Measurements from ENCODE around the gene C1QTNF1.

The C1QTNF1 gene

DNA sequence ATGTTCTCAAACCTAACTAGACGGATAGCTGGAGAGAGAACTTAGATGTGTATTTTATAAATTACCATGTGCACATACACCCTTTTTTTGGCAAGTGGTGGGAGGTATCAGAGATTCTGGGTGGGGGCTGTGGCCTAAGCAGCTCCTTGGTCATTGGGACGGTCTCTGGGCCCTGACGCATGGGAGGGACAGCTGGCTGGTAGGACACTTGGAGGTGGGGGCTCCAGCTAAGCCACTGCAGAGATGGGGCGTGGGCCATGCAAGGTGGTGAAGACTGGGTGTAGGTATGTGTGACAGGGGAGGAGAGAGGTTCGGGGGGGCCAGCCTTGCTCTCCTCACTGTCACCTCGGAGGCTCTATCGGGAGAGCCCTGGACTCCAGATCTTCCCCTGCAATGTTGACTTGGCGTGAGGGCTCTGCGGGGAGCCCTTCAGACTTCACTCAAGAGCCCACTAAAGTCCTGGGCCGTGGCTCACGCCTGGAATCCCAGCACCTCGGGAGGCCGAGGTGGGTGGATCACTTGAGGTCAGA, 17.1 kb downstream of the C1QTNF1 start:
- no peak for DNase-seq (ENCODE audit: low read depth)

GRCh38 chr17:79041723-79042420, 17.9 kb downstream of the C1QTNF1 start:
- DNase-seq (ENCODE audit: low read depth), result no peak

- peak; percentile 56 for DNase-seq (ENCODE audit: low read depth)
These were observed 18.6 kb downstream of the C1QTNF1 start for GRCh38 chr17:79042421-79043190.

GRCh38 chr17:79043191-79043930, 19.4 kb downstream of the C1QTNF1 start:
- DNase-seq (ENCODE audit: low read depth), result no peak

- DNase-seq (ENCODE audit: low read depth), result no peak
These were observed 20.0 kb downstream of the C1QTNF1 start for GRCh38 chr17:79043931-79044320.

GRCh38 chr17:79044462-79044861, 20.5 kb downstream of the C1QTNF1 start:
- DNase-seq (ENCODE audit: low read depth), result no peak

GRCh38 chr17:79045001-79045729, 21.2 kb downstream of the C1QTNF1 start:
- DNase-seq (ENCODE audit: low read depth), result no peak

- peak; percentile 48 for DNase-seq (ENCODE audit: low read depth)
These were observed 21.9 kb downstream of the C1QTNF1 start for GRCh38 chr17:79045842-79046196.

- no peak for DNase-seq (ENCODE audit: low read depth)
These were observed 22.4 kb downstream of the C1QTNF1 start for GRCh38 chr17:79046197-79046915.

DNA sequence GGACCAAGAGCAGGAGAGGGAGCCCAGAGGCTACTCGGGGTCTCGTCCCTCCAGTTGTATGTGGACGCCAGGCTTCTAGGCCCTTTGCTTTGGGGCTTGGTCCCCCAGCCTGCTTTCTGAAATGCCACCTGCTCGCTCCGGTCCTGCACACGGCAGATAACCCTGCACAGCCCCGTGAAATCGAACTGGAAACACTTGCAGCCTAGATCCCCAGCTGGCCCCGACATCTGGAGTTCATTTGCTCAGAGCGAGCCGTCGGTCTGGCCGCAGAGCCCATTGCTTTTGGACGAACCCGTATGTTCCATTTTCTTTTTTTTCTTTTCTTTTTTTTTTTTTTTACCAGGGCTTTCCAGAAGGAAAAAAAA, 22.9 kb downstream of the C1QTNF1 start:
- DNase-seq (ENCODE audit: low read depth), result no peak

GRCh38 chr17:79047291-79047920, 23.4 kb downstream of the C1QTNF1 start:
- DNase-seq (ENCODE audit: low read depth), result no peak

DNA sequence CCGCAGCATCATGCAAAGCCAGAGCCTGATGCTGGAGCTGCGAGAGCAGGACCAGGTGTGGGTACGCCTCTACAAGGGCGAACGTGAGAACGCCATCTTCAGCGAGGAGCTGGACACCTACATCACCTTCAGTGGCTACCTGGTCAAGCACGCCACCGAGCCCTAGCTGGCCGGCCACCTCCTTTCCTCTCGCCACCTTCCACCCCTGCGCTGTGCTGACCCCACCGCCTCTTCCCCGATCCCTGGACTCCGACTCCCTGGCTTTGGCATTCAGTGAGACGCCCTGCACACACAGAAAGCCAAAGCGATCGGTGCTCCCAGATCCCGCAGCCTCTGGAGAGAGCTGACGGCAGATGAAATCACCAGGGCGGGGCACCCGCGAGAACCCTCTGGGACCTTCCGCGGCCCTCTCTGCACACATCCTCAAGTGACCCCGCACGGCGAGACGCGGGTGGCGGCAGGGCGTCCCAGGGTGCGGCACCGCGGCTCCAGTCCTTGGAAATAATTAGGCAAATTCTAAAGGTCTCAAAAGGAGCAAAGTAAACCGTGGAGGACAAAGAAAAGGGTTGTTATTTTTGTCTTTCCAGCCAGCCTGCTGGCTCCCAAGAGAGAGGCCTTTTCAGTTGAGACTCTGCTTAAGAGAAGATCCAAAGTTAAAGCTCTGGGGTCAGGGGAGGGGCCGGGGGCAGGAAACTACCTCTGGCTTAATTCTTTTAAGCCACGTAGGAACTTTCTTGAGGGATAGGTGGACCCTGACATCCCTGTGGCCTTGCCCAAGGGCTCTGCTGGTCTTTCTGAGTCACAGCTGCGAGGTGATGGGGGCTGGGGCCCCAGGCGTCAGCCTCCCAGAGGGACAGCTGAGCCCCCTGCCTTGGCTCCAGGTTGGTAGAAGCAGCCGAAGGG, 24.2 kb downstream of the C1QTNF1 start:
- no peak for DNase-seq (ENCODE audit: low read depth)

DNA sequence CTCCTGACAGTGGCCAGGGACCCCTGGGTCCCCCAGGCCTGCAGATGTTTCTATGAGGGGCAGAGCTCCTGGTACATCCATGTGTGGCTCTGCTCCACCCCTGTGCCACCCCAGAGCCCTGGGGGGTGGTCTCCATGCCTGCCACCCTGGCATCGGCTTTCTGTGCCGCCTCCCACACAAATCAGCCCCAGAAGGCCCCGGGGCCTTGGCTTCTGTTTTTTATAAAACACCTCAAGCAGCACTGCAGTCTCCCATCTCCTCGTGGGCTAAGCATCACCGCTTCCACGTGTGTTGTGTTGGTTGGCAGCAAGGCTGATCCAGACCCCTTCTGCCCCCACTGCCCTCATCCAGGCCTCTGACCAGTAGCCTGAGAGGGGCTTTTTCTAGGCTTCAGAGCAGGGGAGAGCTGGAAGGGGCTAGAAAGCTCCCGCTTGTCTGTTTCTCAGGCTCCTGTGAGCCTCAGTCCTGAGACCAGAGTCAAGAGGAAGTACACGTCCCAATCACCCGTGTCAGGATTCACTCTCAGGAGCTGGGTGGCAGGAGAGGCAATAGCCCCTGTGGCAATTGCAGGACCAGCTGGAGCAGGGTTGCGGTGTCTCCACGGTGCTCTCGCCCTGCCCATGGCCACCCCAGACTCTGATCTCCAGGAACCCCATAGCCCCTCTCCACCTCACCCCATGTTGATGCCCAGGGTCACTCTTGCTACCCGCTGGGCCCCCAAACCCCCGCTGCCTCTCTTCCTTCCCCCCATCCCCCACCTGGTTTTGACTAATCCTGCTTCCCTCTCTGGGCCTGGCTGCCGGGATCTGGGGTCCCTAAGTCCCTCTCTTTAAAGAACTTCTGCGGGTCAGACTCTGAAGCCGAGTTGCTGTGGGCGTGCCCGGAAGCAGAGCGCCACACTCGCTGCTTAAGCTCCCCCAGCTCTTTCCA, 25.1 kb downstream of the C1QTNF1 start:
- no peak for DNase-seq (ENCODE audit: low read depth)

GRCh38 chr17:79049821-79050220, 25.9 kb downstream of the C1QTNF1 start:
- DNase-seq (ENCODE audit: low read depth), result no peak

DNA sequence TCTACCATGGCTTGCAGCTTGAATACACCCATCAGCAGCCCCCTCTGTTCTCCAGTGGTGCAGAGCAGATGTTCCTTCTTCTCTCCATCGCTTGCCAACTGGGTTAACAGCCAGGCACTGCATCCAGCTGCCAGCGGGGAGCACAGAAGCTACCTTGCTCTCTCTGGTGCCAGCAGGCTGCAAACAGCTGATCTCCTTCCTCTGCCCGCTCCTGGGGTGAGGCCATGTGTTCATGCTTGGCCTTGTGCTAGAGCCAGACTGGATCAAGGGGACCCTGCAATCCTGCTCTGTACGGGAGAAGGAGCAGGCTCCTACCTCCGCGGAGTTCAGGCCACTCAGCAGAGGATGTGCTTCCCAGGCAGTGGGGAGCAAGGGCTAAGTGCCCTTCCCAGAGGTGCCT, 26.6 kb downstream of the C1QTNF1 start:
- no peak for DNase-seq (ENCODE audit: low read depth)

DNA sequence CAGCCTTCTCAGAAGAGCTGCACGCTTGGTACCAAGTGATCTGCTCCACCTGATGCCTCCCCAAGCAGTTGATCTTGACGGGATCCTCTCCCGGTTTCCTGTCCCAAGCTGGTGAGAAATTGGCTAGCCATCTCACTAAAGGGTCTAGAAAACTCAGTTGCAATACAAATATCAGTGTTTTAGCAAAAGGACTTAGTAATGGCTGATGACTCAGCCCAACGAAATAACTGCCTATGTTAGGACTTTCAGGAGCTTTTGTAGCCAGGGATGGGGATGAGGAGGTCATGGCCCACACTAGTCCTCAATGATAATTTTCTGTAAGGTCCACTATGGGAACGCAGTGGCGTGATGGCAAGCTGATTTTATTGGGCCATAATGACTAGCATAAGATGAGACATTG, 27.3 kb downstream of the C1QTNF1 start:
- no peak for DNase-seq (ENCODE audit: low read depth)

GRCh38 chr17:79052131-79052530, 28.2 kb downstream of the C1QTNF1 start:
- DNase-seq (ENCODE audit: low read depth), result no peak

- DNase-seq (ENCODE audit: low read depth), result no peak
These were observed 29.4 kb downstream of the C1QTNF1 start for GRCh38 chr17:79053251-79053925.

Measured in stimulated activated CD8-positive, alpha-beta memory T cell treated with anti-CD3 and anti-CD28 coated beads, Interleukin-4, amount 100 ng/mL, for 24 hours (primary cell).